K562 (cell line): ENCODE measurements around the gene LMO7. TPM values are rescaled to one million over a fixed set of nuclear protein-coding genes. Genes with fewer than 3 reads are reported as not detected.

Source experiments
- KLF16 ChIP-seq: IDR thresholded peaks from 2 replicates; pipeline ENCODE4 v1.6.1; 2016; ENCODE audit warnings: antibody characterized with exemption
- MAFG ChIP-seq: fragments of 450-650 bp; conservative IDR thresholded peaks from 2 replicates; pipeline ENCODE4 v1.6.1; 2016; ENCODE audit warnings: missing genetic modification characterization, missing compliant biosample characterization
- PHB ChIP-seq: fragments of 250-450 bp; sonication (Bioruptor Pico); IDR thresholded peaks from 2 replicates; pipeline ENCODE4 v1.5.0; 2021
- ZNF124 ChIP-seq: sonication (generic); formaldehyde crosslinking; IDR thresholded peaks from 2 replicates; pipeline ENCODE4 v1.8.1; 2022; ENCODE audit warnings: missing genetic modification reagents
- ZNF212 ChIP-seq: fragments of 450-650 bp; formaldehyde crosslinking; IDR thresholded peaks from 2 replicates; pipeline ENCODE4 v1.4.0; 2020; ENCODE audit warnings: mild to moderate bottlenecking
- ZNF282 ChIP-seq: sonication (generic); formaldehyde crosslinking; IDR thresholded peaks from 2 replicates; pipeline ENCODE4 v1.8.1; 2023; ENCODE audit warnings: missing genetic modification reagents
- polyA plus RNA-seq, 8 experiments: library from polyadenylated mRNA; depleted of rRNA in 4 of 8; stranded (reverse) in 5 of 8; unstranded in 3 of 8; fragments of >200 nt; fragmentation: Nextera tagmentation in 2 of 8; fragmentation: Illumina TruSeq in 1 of 8; extraction: Ambion mirVana in 2 of 8; extraction: Trizol in 1 of 8; gene quantifications; 2 replicates each; pipeline versions ENCODE4 v1.2.1 to v1.2.3, GENCODE V29; 2011 to 2014; ENCODE audit warnings: inconsistent platforms in 1 of 8, missing spikeins in 1 of 8
- total RNA-seq, 7 experiments: library from RNA; depleted of rRNA in 6 of 7; stranded (reverse); fragments of >200 nt in 6 of 7; fragmentation: Illumina TruSeq in 2 of 7; extraction: Trizol in 2 of 7; gene quantifications; 2 replicates each; pipeline versions ENCODE4 v1.2.1 to v1.2.3, GENCODE V29; 2011 to 2021; ENCODE audit warnings: low replicate concordance in 1 of 7
- TF ChIP-seq, protein P1 (sequence below): sonication (generic); IDR thresholded peaks from 2 replicates; pipeline ENCODE4 v1.6.1; 2016
- TF ChIP-seq, protein P2 (sequence below), 2 experiments: fragments of 450-650 bp; IDR thresholded peaks; 2 replicates each; pipeline ENCODE4 v1.6.1; 2018; ENCODE audit warnings: mild to moderate bottlenecking in 2 of 2, low read depth in 1 of 2; ENCODE audit not compliant: partially characterized antibody in 2 of 2
- TF ChIP-seq, protein P3 (sequence below), 2 experiments: fragments of 450-650 bp; IDR thresholded peaks; 2 replicates each; pipeline ENCODE4 v1.6.1; 2016; ENCODE audit warnings: mild to moderate bottlenecking in 2 of 2, borderline replicate concordance in 1 of 2, low read depth in 1 of 2, moderate library complexity in 1 of 2
- TF ChIP-seq, protein P4 (sequence below): fragments of 450-650 bp; IDR thresholded peaks from 2 replicates; pipeline ENCODE4 v1.6.1; 2017; ENCODE audit warnings: antibody characterized with exemption

The LMO7 gene
- total and polyA plus RNA-seq, 9 of the 15 experiments (the other 6 are each of a cell fraction or from before 2014, with no cell fraction given), result 0.42 to 4.3 (median 1.7) TPM

DNA sequence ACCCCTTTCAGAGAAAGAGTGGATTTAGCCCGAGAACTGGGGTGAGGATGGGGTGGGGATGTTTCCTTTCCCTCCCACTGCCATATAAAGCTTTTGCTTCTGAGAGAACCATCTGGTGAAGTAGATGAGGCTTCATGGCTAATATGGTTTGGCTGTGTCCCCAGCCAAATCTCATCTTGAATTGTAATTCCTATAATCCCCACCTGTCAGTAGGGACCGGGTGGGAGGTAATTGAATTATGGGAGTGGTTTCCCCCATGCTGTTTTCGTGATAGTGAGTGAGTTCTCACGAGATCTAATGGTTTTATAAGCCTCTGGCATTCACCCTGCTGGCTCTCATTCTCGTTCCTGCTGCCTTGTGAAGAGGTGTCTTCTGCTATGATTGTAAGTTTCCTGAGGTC lies 270.9 kb downstream of the LMO7 start (continued):
- TF ChIP-seq PHB (no peak), MAFG (no peak), ZNF212 (CRISPR knock-in tag) (no peak), ZNF124 (CRISPR knock-in tag) (no peak), ZNF282 (CRISPR knock-in tag) (no peak), KLF16 (no peak)
- TF ChIP-seq, protein P1, sequence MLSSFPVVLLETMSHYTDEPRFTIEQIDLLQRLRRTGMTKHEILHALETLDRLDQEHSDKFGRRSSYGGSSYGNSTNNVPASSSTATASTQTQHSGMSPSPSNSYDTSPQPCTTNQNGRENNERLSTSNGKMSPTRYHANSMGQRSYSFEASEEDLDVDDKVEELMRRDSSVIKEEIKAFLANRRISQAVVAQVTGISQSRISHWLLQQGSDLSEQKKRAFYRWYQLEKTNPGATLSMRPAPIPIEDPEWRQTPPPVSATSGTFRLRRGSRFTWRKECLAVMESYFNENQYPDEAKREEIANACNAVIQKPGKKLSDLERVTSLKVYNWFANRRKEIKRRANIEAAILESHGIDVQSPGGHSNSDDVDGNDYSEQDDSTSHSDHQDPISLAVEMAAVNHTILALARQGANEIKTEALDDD, result no peak
- TF ChIP-seq, protein P2, sequence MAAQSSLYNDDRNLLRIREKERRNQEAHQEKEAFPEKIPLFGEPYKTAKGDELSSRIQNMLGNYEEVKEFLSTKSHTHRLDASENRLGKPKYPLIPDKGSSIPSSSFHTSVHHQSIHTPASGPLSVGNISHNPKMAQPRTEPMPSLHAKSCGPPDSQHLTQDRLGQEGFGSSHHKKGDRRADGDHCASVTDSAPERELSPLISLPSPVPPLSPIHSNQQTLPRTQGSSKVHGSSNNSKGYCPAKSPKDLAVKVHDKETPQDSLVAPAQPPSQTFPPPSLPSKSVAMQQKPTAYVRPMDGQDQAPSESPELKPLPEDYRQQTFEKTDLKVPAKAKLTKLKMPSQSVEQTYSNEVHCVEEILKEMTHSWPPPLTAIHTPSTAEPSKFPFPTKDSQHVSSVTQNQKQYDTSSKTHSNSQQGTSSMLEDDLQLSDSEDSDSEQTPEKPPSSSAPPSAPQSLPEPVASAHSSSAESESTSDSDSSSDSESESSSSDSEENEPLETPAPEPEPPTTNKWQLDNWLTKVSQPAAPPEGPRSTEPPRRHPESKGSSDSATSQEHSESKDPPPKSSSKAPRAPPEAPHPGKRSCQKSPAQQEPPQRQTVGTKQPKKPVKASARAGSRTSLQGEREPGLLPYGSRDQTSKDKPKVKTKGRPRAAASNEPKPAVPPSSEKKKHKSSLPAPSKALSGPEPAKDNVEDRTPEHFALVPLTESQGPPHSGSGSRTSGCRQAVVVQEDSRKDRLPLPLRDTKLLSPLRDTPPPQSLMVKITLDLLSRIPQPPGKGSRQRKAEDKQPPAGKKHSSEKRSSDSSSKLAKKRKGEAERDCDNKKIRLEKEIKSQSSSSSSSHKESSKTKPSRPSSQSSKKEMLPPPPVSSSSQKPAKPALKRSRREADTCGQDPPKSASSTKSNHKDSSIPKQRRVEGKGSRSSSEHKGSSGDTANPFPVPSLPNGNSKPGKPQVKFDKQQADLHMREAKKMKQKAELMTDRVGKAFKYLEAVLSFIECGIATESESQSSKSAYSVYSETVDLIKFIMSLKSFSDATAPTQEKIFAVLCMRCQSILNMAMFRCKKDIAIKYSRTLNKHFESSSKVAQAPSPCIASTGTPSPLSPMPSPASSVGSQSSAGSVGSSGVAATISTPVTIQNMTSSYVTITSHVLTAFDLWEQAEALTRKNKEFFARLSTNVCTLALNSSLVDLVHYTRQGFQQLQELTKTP (IDR thresholded peaks at IDR 0.05; ENCODE audit: low read depth in 1 of 2, partially characterized antibody in 2 of 2), result no peak
- TF ChIP-seq, protein P3, sequence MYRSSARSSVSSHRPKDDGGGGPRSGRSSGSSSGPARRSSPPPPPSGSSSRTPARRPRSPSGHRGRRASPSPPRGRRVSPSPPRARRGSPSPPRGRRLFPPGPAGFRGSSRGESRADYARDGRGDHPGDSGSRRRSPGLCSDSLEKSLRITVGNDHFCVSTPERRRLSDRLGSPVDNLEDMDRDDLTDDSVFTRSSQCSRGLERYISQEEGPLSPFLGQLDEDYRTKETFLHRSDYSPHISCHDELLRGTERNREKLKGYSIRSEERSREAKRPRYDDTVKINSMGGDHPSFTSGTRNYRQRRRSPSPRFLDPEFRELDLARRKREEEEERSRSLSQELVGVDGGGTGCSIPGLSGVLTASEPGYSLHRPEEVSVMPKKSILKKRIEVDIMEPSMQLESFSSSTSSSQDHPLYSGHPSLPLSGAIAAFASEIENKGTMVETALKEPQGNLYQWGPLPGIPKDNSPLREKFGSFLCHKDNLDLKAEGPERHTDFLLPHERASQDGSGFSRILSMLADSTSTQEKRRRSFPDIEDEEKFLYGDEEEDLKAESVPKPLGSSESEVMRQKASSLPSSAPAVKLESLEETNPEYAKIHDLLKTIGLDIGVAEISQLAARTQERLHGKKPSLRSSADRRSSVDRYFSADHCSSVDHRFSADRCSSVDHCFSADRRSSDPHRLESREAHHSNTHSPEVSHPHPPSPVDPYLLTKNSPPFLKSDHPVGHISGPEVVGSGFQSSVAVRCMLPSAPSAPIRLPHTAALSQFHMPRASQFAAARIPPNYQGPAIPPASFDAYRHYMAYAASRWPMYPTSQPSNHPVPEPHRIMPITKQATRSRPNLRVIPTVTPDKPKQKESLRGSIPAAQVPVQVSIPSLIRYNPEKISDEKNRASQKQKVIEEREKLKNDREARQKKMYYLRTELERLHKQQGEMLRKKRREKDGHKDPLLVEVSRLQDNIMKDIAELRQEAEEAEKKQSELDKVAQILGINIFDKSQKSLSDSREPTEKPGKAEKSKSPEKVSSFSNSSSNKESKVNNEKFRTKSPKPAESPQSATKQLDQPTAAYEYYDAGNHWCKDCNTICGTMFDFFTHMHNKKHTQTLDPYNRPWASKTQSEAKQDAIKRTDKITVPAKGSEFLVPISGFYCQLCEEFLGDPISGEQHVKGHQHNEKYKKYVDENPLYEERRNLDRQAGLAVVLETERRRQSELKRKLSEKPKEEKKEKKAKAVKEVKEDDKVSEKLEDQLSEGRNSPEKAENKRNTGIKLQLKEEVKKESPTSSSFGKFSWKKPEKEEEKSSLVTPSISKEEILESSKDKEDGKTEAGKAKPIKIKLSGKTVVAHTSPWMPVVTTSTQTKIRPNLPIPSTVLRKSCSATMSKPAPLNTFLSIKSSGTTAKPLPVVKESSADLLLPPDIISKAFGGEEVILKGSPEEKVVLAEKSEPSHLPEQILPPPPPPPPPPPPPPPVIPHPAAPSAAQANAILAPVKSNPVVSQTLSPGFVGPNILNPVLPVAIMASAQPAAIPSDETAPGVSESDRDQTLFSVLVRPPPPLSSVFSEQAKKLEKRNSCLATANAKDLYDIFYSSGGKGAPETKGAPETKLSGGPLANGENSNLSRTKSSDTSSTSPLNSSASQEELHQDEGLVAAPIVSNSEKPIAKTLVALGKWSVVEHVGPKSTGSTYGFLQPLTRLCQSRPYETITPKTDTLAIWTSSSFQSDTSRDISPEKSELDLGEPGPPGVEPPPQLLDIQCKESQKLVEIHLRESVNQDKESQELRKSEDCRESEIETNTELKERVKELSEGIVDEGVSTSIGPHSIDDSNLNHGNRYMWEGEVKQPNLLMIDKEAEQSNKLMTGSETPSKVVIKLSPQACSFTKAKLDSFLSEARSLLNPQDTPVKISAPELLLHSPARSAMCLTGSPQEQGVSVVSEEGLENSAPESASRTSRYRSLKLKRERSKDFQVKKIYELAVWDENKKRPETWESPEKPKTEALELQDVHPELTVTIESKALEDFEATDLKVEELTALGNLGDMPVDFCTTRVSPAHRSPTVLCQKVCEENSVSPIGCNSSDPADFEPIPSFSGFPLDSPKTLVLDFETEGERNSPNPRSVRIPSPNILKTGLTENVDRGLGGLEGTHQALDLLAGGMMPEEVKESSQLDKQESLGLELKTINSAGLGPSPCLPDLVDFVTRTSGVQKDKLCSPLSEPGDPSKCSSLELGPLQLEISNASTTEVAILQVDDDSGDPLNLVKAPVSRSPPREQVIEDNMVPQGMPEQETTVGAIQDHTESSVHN (IDR thresholded peaks at IDR 0.05; ENCODE audit: borderline replicate concordance in 1 of 2, low read depth in 1 of 2), result no peak
- TF ChIP-seq, protein P4, sequence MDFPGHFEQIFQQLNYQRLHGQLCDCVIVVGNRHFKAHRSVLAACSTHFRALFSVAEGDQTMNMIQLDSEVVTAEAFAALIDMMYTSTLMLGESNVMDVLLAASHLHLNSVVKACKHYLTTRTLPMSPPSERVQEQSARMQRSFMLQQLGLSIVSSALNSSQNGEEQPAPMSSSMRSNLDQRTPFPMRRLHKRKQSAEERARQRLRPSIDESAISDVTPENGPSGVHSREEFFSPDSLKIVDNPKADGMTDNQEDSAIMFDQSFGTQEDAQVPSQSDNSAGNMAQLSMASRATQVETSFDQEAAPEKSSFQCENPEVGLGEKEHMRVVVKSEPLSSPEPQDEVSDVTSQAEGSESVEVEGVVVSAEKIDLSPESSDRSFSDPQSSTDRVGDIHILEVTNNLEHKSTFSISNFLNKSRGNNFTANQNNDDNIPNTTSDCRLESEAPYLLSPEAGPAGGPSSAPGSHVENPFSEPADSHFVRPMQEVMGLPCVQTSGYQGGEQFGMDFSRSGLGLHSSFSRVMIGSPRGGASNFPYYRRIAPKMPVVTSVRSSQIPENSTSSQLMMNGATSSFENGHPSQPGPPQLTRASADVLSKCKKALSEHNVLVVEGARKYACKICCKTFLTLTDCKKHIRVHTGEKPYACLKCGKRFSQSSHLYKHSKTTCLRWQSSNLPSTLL, result no peak
